Measurements from ENCODE around the gene URB1.

GRCh38 chr21:32346951-32347350 is 45.9 kb downstream of the URB1 start:
- no peak for TF ChIP-seq ZNF658 (tag by site-specific recombination; IDR thresholded peaks at IDR 0.05)
- TF ChIP-seq ZNF2 (tag by site-specific recombination; IDR thresholded peaks at IDR 0.05), result no peak
- no peak for TF ChIP-seq ZNF292 (tag by site-specific recombination; IDR thresholded peaks at IDR 0.05; ENCODE audit: borderline replicate concordance, low read depth)
- TF ChIP-seq, protein P1, sequence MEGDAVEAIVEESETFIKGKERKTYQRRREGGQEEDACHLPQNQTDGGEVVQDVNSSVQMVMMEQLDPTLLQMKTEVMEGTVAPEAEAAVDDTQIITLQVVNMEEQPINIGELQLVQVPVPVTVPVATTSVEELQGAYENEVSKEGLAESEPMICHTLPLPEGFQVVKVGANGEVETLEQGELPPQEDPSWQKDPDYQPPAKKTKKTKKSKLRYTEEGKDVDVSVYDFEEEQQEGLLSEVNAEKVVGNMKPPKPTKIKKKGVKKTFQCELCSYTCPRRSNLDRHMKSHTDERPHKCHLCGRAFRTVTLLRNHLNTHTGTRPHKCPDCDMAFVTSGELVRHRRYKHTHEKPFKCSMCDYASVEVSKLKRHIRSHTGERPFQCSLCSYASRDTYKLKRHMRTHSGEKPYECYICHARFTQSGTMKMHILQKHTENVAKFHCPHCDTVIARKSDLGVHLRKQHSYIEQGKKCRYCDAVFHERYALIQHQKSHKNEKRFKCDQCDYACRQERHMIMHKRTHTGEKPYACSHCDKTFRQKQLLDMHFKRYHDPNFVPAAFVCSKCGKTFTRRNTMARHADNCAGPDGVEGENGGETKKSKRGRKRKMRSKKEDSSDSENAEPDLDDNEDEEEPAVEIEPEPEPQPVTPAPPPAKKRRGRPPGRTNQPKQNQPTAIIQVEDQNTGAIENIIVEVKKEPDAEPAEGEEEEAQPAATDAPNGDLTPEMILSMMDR (tag by site-specific recombination; IDR thresholded peaks at IDR 0.05), result no peak
- TF ChIP-seq ZBTB1 (tag by site-specific recombination; IDR thresholded peaks at IDR 0.05), result no peak
- no peak for TF ChIP-seq SETDB1 (IDR thresholded peaks at IDR 0.05; ENCODE audit: insufficient read length, low read length)
- no peak for TF ChIP-seq MEIS1 (CRISPR knock-in tag; IDR thresholded peaks at IDR 0.05; ENCODE audit: borderline replicate concordance)
- TF ChIP-seq ZBTB20 (tag by site-specific recombination; IDR thresholded peaks at IDR 0.05), result no peak

Measured in HEK293 (cell line).